Caco-2 (cell line): ENCODE measurements around the gene SULT2A1. TPM values are rescaled to one million over a fixed set of nuclear protein-coding genes. Genes with fewer than 3 reads are reported as not detected.

Source experiments
- BruUV-seq: library from RNA; stranded (reverse); fragments of 400-500 nt; replicated peaks from 2 replicates; lab custom pipeline; 2021; lab: Mats Ljungman, UMichigan
- CTCF ChIA-PET: fragments of 300-600 bp; sonication (Branson Sonifier 250); formaldehyde crosslinking; loops from one replicate; lab custom pipeline; 2022; ENCODE audit warnings: antibody characterized with exemption; lab: Charles Lee
- POLR2A ChIA-PET: fragments of 300-600 bp; sonication (Branson Sonifier 250); formaldehyde crosslinking; loops from one replicate; lab custom pipeline; 2022; ENCODE audit warnings: antibody characterized with exemption; lab: Charles Lee
- DNase-seq, 2 experiments: peaks; one replicate each; pipeline versions ENCODE4 v3.0.0 to v3.0.0-alpha.2; 2020 to 2022
- H3K27me3 ChIP-seq: replicated peaks from 2 replicates; pipeline ENCODE4 v1.6.0; 2011; ENCODE audit warnings: low read length; ENCODE audit not compliant: control insufficient read depth, insufficient read depth
- H3K36me3 ChIP-seq: 2 replicates; pipeline ENCODE4 v1.5.1; 2011; ENCODE audit warnings: low read length; ENCODE audit not compliant: control insufficient read depth, insufficient read depth
- H3K4me1 ChIP-seq: fragments of 250-450 bp; sonication (Bioruptor Pico); 2 replicates; pipeline ENCODE4 v1.5.1; 2020; ENCODE audit warnings: mild to moderate bottlenecking
- H3K4me3 ChIP-seq: 2 replicates; pipeline ENCODE4 v1.5.1; 2011; ENCODE audit warnings: low read depth, mild to moderate bottlenecking, control low read depth, low read length
- H3K9me3 ChIP-seq: fragments of 250-450 bp; sonication (Bioruptor Pico); 2 replicates; pipeline ENCODE4 v1.5.1; 2020; ENCODE audit warnings: mild to moderate bottlenecking, moderate library complexity
- H3K27ac Mint-ChIP-seq: one replicate; pipeline ENCODE4 v1.8.0; 2022; ENCODE audit warnings: mixed read lengths; ENCODE audit not compliant: unreplicated experiment
- H3K27me3 Mint-ChIP-seq: one replicate; pipeline ENCODE4 v1.8.0; 2022; ENCODE audit warnings: mixed read lengths; ENCODE audit not compliant: insufficient read depth, unreplicated experiment
- H3K36me3 Mint-ChIP-seq: one replicate; pipeline ENCODE4 v1.8.0; 2022; ENCODE audit warnings: mild to moderate bottlenecking, mixed read lengths; ENCODE audit not compliant: insufficient read depth, unreplicated experiment
- H3K4me1 Mint-ChIP-seq: one replicate; pipeline ENCODE4 v1.8.0; 2022; ENCODE audit warnings: low read depth, mixed read lengths; ENCODE audit not compliant: unreplicated experiment
- H3K4me3 Mint-ChIP-seq: one replicate; pipeline ENCODE4 v1.8.0; 2022; ENCODE audit warnings: mild to moderate bottlenecking, moderate library complexity, mixed read lengths; ENCODE audit not compliant: unreplicated experiment
- H3K9me3 Mint-ChIP-seq: one replicate; pipeline ENCODE4 v1.8.0; 2022; ENCODE audit warnings: mixed read lengths; ENCODE audit not compliant: unreplicated experiment
- intact Hi-C: fragments of 100-400 bp; cut with micrococcal nuclease; formaldehyde crosslinking; loops from one replicate; pipeline ENCODE4 v1.10.0; 2022; ENCODE audit not compliant: unreplicated experiment
- total RNA-seq: library from RNA; stranded (reverse); gene quantifications from 2 replicates; pipeline ENCODE4 v1.2.3, GENCODE V29; 2022
- TF ChIP-seq, protein P1 (sequence below), 2 experiments: fragments of 200-600 bp in 1 of 2; IDR thresholded peaks; 1 replicate in 1 of 2; 2 replicates in 1 of 2; pipeline versions ENCODE4 v1.5.1 to v1.8.0; 2011 to 2022; ENCODE audit warnings: antibody characterized with exemption in 1 of 2, control low read depth in 1 of 2, inconsistent platforms in 1 of 2, low read depth in 1 of 2, low read length in 1 of 2, mild to moderate bottlenecking in 1 of 2, moderate library complexity in 1 of 2; ENCODE audit not compliant: insufficient read depth in 1 of 2, severe bottlenecking in 1 of 2, unreplicated experiment in 1 of 2

The SULT2A1 gene
- total RNA-seq, 1 experiment from 2014 or later: 4.5 TPM

DNA sequence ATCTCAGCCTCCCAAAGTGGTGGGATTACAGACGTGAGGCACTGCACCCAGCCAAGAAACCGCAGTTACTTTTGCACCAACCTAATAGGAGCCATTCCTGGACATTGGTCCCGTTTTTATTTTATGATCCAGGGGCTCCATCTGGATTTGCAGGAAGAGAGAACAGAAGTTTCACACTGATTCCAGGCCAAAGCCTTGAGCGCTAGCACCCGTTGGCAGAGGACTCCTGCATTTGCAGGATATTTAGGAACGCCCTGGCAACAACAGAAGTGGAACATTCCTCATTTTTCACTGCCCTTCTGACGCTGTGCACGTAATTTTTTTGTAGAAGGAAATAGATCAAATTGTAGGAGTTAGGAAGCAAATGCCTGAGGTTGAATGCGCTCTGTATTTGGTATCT lies 11.7 kb upstream of the SULT2A1 start:
- Mint-ChIP-seq H3K4me3 (no peak overlapping the region), H3K27me3 (no peaks in the 10 kb centered on the region), H3K36me3 (peaks cover 5% of the 10 kb centered on the region), H3K27ac (no peak overlapping the region), H3K4me1 (no peaks in the 10 kb centered on the region), H3K9me3 (no peaks in the 10 kb centered on the region)
- intact Hi-C loops: no loop called here
- ChIA-PET POLR2A (no interaction called here), CTCF (no interaction called here)
- no peak for DNase-seq
- TF ChIP-seq, protein P1, sequence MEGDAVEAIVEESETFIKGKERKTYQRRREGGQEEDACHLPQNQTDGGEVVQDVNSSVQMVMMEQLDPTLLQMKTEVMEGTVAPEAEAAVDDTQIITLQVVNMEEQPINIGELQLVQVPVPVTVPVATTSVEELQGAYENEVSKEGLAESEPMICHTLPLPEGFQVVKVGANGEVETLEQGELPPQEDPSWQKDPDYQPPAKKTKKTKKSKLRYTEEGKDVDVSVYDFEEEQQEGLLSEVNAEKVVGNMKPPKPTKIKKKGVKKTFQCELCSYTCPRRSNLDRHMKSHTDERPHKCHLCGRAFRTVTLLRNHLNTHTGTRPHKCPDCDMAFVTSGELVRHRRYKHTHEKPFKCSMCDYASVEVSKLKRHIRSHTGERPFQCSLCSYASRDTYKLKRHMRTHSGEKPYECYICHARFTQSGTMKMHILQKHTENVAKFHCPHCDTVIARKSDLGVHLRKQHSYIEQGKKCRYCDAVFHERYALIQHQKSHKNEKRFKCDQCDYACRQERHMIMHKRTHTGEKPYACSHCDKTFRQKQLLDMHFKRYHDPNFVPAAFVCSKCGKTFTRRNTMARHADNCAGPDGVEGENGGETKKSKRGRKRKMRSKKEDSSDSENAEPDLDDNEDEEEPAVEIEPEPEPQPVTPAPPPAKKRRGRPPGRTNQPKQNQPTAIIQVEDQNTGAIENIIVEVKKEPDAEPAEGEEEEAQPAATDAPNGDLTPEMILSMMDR (IDR thresholded peaks at IDR 0.05; ENCODE audit: insufficient read depth in 1 of 2, low read depth in 1 of 2, low read length in 1 of 2, severe bottlenecking in 1 of 2, unreplicated experiment in 1 of 2): no peak
- Histone ChIP-seq H3K4me3 (no peak overlapping the region), H3K36me3 (no peaks in the 10 kb centered on the region), H3K4me1 (no peaks in the 10 kb centered on the region), H3K9me3 (peaks cover 13% of the 10 kb centered on the region), H3K27me3 (no peaks in the 10 kb centered on the region)
- BruUV-seq: no TSS peak

DNA sequence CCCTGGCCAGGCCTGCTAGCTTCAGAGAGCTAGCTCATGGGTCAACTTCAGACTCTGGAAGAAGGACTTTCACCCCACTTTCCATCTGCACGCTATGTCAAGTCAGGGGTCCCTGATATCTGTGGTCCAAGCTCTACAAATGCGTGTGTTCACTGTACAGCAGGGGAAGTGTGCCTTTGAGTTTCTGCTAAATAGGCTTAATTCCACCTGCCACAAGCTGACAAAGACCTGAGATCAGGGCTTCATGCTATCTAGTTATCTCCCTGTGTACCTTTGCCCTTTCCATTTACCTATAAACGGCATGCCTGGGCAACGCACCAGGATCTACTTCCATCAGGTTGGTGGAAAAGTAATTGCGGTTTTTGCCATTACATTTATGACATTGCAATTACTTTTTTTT lies 10.7 kb upstream of the SULT2A1 start:
- no peak for DNase-seq
- peaks cover 22% of the 10 kb centered on the region for H3K9me3 ChIP-seq
- intact Hi-C loops: no loop called here
- Mint-ChIP-seq H3K27me3 (no peaks in the 10 kb centered on the region), H3K27ac (no peak overlapping the region), H3K4me1 (no peaks in the 10 kb centered on the region), H3K4me3 (no peak overlapping the region), H3K9me3 (peaks cover 10% of the 10 kb centered on the region), H3K36me3 (peaks cover 10% of the 10 kb centered on the region)
- no peak overlapping the region for H3K4me3 ChIP-seq
- no peaks in the 10 kb centered on the region for H3K27me3 ChIP-seq
- no peaks in the 10 kb centered on the region for H3K36me3 ChIP-seq
- TF ChIP-seq, protein P1 (IDR thresholded peaks at IDR 0.05; ENCODE audit: insufficient read depth in 1 of 2, low read depth in 1 of 2, low read length in 1 of 2, severe bottlenecking in 1 of 2, unreplicated experiment in 1 of 2): no peak
- no TSS peak for BruUV-seq
- ChIA-PET CTCF (no interaction called here), POLR2A (no interaction called here)
- H3K4me1 ChIP-seq: no peaks in the 10 kb centered on the region; the same call in 1 of the 2 replicates

DNA sequence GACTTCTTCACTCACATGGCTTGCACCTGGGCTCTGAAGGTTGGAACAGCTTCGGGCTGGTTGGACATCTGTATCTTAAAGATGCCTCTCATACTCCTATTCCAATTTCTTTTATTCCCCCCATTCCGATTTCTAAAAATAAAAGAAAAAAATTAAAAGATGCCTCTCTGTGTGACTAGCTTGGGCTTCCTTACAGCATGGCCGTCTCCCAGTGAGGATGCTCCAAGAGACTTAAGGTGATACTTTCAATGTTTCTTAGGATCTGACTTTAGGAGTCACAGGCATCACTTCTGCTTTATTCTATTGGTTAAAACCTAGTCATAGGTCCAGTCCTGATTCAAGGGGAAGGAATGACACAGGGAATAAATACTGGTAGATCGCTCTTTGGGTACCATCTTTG lies 9.9 kb upstream of the SULT2A1 start:
- TF ChIP-seq, protein P1 (IDR thresholded peaks at IDR 0.05; ENCODE audit: insufficient read depth in 1 of 2, low read depth in 1 of 2, low read length in 1 of 2, severe bottlenecking in 1 of 2, unreplicated experiment in 1 of 2): no peak
- Mint-ChIP-seq H3K4me3 (no peak overlapping the region), H3K27ac (no peak overlapping the region), H3K36me3 (peaks cover 10% of the 10 kb centered on the region), H3K27me3 (no peaks in the 10 kb centered on the region), H3K4me1 (no peaks in the 10 kb centered on the region), H3K9me3 (peaks cover 13% of the 10 kb centered on the region)
- no peak overlapping the region for H3K4me3 ChIP-seq
- no TSS peak for BruUV-seq
- no peaks in the 10 kb centered on the region for H3K27me3 ChIP-seq
- POLR2A ChIA-PET: no interaction called here
- intact Hi-C loops: no loop called here
- CTCF ChIA-PET: no interaction called here
- H3K36me3 ChIP-seq: no peaks in the 10 kb centered on the region
- H3K4me1 ChIP-seq: no peaks in the 10 kb centered on the region; the same call in 1 of the 2 replicates
- H3K9me3 ChIP-seq: peaks cover 22% of the 10 kb centered on the region
- DNase-seq: no peak
